Midbrain (tissue), 1 donor: Measurements from ENCODE around the gene POLR2H.
A peak's percentile ranks its signal among the peaks of the same experiment; 100 is the strongest.

Experiments used
- DNase-seq: peaks from one replicate; lab custom pipeline; 2025; lab: John Stamatoyannopoulos, UW

POLR2H gene

DNA sequence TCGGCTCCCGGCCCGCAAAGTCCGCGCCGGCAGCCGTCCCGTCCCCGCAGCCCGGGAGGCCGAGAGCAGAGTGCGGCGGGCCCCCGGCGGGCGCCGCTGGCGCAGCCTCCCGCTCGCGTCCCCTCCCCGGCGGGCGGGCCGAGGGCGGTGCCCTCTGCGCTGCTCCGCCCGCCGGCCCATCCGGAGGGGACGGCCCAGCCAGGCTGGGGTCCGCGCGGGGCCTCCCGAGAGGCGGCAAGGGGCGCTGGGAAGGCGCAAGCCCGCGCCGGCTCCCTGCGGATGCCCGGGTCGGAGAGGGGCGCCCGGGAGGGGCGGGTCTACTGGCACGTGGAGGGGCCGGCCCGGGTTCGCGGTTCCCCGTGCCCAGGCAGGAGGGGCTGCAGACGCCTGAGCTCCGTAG lies at the start of gene POLR2H, which contains the start of gene CLCN2:
TSS of gene POLR2H (plus strand) at position 179 of the 400 bp plus-strand sequence. CDS start 1,783 bp downstream, outside the sequence.
TSS of gene CLCN2 (minus strand) at position 74 of the 400 bp plus-strand sequence. CDS start 126 bp downstream, outside the sequence.
- DNase-seq: peak; percentile 81

DNA sequence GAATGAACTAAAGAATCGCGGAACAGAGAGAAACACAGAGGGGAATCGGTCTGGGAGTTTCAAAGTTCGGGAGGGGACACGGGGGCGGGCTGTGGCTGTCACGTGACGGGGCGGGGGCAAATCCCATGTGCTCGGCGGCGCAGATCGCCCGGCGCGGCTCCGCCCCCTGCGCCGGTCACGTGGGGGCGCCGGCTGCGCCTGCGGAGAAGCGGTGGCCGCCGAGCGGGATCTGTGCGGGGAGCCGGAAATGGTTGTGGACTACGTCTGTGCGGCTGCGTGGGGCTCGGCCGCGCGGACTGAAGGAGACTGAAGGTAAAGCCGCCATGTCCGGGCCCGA lies 47.2 kb upstream of the POLR2H start, which contains the start of gene EIF4G1:
TSS of gene EIF4G1 (plus strand) at position 244 of the 337 bp plus-strand sequence. CDS start 1,191 bp downstream, outside the sequence.
- peak; percentile 89 for DNase-seq

DNA sequence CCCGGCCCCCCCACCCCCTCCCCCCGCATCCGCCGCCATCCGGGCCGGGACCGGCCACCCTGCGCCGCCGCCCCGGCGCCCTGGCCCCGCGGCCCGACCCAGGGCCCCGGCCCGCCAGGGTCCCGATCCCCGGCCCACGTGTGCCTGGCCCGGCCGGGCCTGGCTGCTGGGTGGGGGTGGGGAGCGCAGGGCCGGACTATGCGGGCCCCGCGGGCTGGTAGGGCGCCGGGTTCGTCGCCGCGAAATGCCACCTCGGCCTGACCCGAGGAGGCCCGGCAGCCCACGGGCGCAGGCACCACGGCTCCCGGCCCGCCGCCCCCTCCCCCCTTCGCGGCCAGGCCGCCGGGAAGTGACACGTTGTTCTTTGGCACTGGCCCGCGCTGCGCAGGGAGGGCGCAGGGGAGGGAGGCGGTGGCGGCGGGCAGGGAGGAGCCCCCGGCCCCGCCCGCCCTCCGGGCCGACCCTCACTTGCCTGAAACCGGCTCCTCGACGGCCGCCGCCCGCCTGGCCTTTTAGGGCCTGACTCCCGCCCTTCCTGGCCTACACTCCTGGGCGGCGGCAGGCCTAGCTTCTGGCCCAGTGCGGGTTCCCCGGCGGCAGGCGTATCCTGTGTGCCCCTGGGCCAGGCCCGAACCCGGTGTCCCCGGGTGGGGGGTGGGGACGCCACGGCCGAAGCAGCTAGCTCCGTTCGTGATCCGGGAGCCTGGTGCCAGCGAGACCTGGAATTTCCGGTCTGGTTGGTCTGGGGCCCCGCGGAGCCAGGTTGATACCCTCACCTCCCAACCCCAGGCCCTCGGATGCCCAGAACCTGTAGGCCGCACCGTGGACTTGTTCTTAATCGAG lies 46.6 kb upstream of the POLR2H start:
- peak; percentile 53 for DNase-seq

DNA sequence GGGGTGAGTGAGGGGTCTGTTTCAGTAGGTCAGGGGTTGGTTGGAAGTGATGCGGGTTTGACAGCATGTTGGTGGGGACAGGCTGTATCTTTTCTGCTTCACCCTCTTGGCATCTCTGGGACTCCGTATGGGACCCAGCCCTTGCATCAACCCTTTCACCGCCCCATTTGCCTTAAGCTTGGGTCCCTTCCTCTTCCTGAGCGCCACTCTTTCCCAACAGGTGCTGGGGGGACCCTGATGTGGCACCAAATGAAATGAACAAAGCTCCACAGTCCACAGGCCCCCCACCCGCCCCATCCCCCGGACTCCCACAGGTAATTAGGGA lies 46.0 kb upstream of the POLR2H start:
- DNase-seq: no peak

DNA sequence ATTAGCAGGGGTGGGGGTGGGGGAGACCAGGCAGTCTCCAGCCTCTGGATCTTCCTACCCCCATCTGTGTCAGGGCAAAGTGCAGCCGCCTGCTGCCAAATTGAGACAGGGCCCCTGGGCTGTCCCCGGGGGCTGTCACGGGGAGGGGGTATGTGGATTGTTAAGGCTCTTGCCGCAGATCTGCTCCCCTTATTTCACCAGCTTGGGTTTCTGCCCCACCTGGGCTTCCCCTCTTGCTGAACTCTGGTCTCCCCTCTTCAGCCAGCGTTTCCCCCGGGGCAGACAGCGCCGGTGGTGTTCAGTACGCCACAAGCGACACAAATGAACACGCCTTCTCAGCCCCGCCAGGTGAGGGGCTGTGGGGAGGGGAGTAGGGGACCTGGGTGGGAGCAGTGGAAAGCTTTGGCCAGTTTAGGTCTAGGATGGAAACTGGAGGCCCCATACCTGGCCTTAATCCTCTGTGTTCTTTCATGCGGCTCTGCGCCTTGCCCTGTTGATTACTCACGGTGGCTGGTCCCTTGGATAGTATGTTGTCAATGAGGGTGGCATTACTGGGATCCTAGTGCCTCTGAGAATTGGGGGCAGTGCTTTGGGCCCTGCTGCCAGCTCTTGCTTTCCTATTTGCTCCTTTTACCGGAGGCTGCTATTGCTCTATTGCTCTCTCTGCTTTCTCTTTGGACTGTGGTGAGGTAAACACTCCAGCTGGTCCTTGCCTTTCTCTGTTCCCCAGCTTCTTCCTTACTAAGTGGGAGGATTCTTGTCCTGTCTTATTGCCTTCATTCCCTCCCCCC lies 45.4 kb upstream of the POLR2H start:
- no peak for DNase-seq

DNA sequence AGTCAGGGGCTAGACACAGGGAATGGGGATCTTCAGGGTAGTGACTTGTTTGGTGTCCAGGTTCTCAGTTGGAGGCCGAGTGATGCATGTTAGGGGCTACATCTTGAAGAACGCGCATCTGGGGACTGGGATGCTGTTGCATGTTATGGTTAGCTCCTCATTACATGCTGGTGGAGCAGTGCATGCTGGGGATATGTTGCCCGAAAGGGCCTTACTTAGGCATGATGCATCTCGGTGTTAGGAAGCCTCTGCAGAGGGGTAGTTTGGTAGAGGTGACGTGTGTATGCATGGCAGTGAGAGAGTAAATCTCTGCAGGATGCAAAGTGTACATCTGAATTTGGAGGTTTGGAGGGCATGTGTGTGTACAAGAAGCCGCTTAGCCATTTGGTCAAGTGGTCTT lies 44.7 kb upstream of the POLR2H start:
- DNase-seq: no peak

DNA sequence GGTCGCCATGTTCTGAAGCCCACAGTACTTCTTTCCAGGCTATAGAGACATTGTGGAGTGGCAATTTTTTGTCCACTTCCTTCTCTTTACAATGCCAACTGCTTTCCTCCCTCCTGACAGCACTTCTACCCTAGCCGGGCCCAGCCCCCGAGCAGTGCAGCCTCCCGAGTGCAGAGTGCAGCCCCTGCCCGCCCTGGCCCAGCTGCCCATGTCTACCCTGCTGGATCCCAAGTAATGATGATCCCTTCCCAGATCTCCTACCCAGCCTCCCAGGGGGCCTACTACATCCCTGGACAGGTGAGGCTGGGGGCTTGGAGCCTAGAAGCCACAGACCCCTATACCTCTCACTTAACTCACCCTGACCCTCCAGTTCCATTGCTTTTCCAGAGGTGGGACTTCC lies 44.3 kb upstream of the POLR2H start:
- no peak for DNase-seq

DNA sequence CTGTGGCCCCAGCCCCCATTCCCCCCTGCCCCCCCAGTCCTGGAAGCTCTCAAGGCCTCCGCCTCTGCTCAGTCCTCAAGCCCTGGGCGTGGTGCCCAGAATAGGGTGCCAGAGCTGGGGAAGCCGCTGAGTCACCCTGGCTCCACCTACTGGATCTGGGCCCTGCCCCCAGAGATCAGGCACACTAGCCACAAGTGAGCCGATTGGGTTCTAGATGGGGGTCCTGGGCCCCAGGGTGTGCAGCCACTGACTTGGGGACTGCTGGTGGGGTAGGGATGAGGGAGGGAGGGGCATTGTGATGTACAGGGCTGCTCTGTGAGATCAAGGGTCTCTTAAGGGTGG lies 41.4 kb upstream of the POLR2H start:
- peak; percentile 93 for DNase-seq

DNA sequence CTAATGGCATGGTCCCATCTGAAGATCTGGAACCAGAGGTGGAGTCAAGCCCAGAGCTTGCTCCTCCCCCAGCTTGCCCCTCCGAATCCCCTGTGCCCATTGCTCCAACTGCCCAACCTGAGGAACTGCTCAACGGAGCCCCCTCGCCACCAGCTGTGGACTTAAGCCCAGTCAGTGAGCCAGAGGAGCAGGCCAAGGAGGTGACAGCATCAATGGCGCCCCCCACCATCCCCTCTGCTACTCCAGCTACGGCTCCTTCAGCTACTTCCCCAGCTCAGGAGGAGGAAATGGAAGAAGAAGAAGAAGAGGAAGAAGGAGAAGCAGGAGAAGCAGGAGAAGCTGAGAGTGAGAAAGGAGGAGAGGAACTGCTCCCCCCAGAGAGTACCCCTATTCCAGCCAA lies 39.8 kb upstream of the POLR2H start:
- DNase-seq: no peak

DNA sequence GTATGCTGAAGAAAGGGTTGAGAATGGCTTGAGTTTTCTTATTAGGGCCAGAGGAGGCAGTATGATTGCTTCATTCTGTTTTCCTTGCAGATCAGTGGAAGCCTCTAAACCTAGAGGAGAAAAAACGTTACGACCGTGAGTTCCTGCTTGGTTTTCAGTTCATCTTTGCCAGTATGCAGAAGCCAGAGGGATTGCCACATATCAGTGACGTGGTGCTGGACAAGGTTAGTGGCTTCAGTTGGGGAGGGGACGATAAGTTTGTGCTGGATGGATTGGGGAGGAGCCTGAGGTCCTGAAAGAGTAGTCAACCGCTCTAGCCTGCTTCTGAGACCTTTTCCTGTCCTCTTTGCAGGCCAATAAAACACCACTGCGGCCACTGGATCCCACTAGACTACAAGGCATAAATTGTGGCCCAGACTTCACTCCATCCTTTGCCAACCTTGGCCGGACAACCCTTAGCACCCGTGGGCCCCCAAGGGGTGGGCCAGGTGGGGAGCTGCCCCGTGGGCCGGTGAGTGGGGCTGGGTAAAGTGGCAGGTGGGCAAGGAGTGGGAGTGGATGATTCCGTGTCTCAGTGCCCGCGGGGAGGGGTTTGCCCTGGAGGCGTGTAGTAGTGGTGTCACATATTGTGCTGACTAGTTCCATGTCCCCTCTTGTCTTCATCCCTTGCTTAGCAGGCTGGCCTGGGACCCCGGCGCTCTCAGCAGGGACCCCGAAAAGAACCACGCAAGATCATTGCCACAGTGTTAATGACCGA lies 38.6 kb upstream of the POLR2H start:
- DNase-seq: no peak

DNA sequence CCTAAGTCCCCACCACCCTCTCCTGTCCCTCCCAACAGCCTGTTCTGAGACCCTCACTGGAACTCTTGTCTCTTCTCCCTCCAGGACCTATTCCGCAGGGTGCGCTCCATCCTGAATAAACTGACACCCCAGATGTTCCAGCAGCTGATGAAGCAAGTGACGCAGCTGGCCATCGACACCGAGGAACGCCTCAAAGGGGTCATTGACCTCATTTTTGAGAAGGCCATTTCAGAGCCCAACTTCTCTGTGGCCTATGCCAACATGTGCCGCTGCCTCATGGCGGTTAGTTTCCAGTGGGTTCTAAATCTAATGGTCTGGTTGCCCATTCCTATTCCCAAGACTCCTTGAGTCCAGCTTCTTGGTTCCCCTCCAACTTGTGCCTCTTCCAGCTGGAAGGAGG lies 37.8 kb upstream of the POLR2H start:
- DNase-seq: no peak

DNA sequence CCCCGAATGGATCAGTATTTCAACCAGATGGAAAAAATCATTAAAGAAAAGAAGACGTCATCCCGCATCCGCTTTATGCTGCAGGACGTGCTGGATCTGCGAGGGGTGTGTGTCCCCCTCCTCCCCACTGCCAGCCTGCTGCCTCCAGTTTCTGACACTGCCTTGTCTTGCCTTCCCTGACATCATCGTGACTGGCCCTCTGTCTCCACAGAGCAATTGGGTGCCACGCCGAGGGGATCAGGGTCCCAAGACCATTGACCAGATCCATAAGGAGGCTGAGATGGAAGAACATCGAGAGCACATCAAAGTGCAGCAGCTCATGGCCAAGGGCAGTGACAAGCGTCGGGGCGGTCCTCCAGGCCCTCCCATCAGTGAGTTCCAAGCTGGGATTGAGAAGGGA lies 36.2 kb upstream of the POLR2H start:
- DNase-seq: no peak

DNA sequence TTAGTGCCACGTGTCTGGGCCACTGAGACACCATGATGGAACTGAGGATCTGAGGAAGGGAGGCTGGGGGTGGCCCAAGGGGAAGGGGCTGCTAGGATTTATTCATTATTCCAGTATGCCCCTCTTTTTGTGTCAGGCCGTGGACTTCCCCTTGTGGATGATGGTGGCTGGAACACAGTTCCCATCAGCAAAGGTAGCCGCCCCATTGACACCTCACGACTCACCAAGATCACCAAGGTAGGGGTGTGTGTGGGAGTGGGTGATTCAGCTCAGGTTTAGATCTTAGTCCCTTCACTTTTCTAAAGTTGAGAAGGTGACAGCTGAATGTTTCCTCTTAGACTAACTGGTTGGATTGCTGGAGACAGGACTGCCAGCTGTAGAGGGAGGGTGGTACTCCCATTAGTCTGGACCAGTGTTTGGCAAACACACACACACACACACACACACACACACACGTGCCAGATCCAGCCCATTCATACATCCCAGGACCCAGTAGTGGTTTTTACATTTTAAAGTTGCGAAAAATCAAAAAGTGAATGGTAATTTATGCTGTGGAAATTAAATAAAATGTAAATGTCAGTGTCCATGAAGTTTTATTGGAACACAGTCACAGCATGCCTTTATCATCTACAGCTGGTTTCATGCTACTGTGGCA lies 35.7 kb upstream of the POLR2H start:
- DNase-seq: no peak

DNA sequence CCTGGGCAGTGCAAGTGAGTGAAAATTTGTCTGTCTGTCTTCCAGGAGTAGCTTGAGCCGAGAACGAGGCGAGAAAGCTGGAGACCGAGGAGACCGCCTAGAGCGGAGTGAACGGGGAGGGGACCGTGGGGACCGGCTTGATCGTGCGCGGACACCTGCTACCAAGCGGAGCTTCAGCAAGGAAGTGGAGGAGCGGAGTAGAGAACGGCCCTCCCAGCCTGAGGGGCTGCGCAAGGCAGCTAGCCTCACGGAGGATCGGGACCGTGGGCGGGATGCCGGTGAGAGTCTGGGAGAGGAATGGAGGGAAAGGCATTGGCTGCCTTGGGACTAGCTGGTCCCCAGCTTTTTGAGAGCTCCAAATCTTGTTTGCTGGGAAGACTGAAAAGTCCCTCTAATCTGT lies 34.3 kb upstream of the POLR2H start:
- no peak for DNase-seq

DNA sequence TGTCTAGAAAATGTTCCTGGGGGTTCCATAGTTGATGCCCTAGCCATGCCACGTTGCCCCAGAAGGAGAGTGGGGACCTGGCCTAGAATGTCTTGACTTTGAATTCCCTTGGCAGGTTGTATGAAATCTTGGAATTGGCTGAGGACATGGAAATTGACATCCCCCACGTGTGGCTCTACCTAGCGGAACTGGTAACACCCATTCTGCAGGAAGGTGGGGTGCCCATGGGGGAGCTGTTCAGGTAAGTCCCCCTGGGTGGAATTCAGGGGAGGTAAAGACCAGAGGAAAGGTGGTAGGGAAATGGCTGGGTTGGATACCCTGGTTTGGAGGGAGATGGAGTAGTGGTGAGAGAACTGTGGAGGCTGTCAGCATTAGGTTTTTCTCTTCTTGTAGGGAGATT lies 33.0 kb upstream of the POLR2H start:
- no peak for DNase-seq

DNA sequence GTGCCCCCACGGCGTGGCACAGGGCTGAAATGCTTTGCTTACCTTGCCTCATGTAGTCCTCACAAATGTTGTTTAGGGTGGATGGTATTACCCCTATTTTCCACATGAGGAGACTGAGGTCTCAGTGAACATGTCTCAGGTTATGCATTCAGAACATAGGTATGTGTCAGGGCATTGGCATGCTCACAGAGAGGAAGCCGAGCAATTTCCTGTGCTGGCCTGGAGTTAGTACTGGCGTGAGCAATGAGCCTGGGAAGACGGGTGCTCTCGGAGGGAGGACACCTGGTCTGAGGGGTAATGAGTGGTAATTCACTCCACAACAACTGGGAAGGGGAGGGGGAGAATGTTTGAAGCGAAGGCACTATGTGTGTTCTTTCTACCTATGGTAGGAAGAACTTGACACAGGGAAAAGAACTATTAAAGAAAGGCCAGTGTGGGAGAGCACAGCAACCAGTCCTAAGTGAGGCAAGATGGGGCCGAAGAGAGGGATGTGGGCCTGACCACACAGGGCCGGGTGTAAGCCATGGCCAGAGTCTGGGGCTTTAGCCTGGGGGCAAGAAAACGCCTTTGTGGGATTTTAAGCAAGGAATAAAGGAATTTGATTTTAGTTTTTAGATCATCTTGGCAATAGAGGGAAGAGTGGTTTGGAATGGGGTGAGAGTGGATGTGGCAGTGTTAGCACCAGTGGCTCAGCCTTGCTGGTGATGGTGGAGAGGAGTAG lies 29.0 kb upstream of the POLR2H start:
- DNase-seq: no peak

DNA sequence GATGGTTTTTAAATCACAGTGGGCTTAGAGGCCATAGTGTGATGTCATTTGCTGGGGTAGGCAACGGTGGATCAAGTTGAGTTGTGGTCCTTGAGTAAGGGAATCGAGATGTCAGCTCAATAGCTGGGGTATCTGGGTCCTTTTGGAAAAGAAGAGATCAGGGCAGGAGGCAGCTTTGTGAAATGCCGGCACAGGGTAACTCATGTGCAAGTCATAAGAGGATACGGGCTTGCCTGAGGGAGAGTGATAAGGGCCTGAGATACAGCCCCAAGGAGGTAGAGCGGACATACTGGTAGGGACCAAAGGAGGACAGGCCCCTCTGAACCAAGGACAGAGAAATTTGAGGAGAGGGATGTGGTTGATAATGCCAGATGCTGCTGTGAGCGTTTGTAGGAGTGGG lies 28.3 kb upstream of the POLR2H start:
- DNase-seq: no peak

DNA sequence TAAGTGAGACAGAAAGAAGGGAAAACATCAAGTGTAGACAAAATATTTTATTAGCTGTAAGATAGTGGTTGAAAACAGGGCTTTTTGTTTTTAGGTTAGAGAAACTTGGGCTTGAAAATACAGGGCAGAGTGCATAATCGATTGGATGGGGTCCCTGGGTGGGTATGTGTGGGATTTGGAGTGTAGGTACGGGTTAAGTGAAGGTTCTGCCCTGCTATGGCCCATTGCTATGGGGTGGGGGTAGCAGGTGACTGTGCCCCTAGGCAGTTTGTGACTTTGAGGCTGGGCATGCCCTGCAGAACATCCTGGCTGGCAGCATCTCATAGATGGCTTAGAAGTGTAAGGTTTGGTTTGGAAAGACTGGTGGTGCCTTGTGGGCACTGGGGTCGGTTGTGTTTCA lies 27.8 kb upstream of the POLR2H start:
- no peak for DNase-seq

DNA sequence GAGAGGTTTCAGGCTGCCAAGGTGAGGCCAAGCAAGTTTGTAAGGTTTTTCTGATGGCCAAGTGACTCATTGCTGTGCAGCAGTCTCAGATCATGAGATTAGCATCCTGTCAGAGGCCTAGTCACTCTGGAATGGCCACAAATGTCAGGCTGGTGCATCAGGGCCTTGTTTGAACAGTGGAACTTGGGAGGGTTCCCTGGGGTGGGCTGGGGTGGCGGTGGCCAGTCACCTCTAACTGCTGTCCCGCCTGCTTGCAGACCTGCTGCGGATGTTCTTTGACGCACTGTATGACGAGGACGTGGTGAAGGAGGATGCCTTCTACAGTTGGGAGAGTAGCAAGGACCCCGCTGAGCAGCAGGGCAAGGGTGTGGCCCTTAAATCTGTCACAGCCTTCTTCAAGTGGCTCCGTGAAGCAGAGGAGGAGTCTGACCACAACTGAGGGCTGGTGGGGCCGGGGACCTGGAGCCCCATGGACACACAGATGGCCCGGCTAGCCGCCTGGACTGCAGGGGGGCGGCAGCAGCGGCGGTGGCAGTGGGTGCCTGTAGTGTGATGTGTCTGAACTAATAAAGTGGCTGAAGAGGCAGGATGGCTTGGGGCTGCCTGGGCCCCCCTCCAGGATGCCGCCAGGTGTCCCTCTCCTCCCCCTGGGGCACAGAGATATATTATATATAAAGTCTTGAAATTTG lies 26.9 kb upstream of the POLR2H start:
- DNase-seq: no peak

DNA sequence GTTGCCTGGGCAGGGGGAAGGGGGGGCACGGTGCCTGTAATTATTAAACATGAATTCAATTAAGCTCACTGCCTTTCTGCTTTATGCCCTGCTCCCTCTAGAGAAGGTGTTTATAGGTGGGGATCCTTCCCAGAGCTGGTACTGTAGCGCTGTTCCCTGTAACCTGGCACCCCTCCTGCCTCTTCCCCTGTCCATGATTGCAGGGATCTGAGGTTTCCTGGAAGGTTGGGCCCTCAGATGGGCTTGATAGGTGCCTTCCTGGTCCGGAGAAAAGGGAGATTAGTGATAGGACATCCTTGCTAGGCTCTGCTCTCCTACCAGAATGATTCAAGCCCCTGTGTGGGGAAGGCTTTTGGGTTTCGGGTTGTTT lies 26.2 kb upstream of the POLR2H start:
- no peak for DNase-seq
